VCaP (cell line): ENCODE results near the gene SEMA4C.

ENCODE experiments used
- H3K27ac ChIP-seq: fragments of 450-650 bp; 2 replicates; pipeline ENCODE4 v1.5.1; 2017
- TF ChIP-seq, protein P1 (sequence below): fragments of 450-650 bp; conservative IDR thresholded peaks from 2 replicates; pipeline ENCODE4 v1.5.1; 2017; ENCODE audit warnings: mild to moderate bottlenecking, moderate library complexity

SEMA4C gene

DNA sequence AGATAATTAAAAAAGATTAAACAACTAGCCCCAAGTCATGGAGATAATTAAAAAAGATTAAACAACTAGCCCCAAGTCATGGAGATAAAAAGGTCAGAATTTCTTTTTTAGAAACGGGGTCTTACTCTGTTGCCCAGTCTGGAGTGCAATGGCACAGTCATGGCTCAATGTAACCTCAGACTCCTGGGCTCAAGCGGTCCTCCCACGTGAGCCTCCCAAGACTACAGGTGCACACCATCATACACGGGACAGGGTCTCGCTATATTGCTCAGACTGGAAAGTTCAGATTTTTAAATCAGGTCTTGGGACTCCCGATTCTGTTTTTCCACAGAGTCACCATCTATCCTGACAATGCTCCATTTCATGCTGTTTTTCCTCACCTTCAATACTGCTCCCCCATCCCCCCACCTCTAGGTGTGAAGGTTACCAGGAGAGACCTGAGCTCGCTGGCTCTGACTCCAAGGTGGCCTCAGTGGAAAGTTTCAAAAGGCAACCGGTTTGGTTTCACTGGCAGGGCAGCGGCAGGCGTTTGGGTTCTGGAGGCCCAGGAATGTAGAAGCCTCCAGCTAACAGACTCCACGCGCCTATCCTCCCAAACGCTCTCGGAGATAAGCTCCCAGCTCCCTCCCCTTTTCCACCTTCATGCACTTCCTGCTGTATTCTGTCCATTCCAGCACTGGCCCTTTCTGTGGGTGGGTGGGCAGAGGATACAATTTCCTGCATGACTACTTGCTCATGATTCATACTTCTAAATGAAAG lies 2.9 kb upstream of the SEMA4C start:
- no peak overlapping the region for H3K27ac ChIP-seq
- TF ChIP-seq, protein P1, sequence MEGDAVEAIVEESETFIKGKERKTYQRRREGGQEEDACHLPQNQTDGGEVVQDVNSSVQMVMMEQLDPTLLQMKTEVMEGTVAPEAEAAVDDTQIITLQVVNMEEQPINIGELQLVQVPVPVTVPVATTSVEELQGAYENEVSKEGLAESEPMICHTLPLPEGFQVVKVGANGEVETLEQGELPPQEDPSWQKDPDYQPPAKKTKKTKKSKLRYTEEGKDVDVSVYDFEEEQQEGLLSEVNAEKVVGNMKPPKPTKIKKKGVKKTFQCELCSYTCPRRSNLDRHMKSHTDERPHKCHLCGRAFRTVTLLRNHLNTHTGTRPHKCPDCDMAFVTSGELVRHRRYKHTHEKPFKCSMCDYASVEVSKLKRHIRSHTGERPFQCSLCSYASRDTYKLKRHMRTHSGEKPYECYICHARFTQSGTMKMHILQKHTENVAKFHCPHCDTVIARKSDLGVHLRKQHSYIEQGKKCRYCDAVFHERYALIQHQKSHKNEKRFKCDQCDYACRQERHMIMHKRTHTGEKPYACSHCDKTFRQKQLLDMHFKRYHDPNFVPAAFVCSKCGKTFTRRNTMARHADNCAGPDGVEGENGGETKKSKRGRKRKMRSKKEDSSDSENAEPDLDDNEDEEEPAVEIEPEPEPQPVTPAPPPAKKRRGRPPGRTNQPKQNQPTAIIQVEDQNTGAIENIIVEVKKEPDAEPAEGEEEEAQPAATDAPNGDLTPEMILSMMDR = no peak

DNA sequence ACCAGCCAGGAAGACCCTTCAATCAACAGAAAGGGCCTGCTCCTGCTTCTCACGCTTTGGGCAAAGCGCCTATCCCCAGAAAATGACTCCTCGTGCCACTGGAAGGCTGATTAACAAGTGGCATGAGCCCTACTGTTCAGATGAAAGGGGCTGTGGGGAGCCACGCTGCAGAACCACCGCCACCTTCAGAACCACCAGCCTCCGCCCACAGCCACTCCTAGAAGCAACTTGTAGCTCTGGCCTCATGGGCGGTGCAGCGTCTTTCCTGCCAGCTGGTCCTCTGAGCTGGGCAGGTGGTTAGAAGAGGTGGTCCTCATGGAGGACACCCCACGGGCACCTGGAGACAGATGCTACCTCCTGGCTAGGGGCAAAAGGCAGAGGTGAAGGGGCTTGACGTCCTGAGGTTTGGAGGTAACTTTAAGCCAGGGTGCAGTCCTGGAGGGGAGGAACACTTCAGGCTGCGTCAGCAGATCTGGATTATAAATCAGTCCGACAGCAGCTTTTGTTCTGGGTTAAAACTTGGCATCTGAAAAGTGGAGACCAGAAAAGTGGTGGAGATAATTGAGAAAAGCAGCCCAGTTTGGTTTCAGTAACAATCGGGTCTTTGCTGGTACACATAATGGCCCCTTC lies 861 bp upstream of the SEMA4C start:
- TF ChIP-seq, protein P1 = no peak
- peak overlapping the region; percentile 95 for H3K27ac ChIP-seq

DNA sequence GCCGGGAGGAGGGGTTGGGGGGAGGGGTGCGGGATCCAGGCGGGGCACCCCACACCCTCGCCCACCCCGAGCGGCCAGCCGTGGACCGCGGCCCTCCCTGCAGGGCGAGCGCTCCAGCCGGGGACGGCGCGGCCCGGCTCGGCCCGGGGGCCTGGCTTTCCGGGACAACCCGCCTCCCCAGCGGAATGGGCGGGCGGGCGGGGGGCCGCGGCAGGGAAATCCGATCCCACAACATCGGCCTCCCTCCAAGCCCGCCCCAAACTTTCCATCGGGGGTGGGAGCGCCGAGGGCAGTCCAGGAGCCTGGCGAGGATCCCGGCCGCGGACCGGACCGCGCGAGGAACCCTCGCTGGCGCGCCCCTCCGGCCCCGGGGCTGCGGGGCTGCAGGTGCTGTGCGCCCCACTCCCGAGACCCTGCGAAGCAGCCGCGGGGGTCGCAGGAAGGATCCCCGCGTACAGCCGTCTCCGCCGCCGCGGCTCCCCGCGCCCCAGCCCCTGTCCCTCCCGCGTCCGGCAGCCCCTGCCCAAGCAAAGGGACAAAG lies 529 bp downstream of the SEMA4C start:
- H3K27ac ChIP-seq = peak overlapping the region; percentile 95
- TF ChIP-seq, protein P1 = peak; percentile 47; the same call in 1 of the 2 replicates

DNA sequence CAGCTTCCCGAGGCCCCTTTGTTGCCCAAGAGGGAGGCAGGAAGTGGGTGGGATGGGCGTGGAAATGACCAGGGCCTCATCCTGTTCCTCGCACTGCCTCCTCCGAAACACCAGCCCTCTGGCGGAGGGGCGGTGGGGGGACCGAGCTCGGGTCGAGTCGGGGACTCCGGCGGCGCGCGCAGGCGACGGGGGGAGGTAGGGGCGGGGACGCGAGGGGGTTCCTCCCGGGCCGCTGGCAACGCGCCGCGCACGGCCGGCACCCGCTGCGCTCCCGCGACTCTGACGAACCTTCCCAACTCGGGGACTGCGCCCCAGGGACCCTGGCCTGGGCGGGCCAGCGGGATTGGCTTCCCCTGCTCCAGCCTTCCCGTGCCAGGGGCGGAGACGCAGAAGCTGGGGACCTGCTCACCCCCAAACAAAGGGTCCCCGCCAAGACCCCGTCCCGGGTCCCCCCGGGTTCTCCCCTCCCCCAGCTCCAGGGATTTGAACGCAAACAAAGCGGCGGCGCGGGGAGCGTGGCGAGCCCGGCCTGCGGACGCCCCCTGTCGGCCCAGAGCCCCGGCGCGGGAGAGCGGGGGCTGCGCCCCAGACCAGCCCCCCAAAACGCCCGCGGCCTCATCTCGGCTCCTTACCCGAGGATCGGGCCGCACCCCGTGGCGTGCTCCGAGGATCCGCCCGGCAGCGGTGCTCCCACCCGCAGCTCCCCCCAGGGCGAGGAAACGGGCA lies 1.2 kb downstream of the SEMA4C start:
- H3K27ac ChIP-seq = peak overlapping the region; percentile 95

DNA sequence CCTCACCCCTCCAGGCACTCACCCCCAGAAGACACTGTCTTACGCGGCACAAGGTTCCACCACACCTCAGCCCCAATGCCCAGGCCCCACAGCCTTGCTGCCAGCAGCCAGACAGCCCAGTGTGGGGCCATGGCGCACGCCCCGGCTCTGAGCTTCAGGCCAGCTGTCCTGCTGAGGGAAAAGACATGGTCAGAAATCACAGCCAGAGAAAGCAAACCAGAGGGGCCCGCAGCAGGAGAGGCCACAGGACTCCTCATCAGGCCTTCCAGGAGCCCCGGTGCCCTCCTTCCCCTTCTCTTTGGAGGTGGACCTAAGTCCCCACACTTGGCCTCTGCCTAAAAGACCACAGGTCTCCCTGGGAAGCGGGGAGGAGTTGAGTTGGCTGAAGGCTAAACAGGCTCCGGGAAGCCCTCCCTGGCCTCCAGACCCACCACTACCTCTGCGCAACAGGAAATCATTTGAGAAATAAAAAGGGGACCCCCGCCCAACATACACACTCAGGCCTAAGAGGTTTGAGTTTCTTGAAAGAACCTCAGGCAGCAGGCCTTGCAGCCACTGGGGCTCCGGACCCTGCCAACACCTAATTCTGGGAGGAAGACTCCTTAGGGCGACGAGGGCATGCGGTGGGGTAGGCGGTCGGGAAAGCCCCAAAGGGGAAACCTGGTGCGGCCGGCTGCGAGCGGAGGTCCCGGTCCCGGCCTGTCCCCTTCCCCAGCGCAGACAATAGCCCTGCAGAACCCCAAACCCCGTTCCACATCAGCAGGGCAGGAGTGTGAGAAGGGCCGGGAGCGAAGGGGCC lies 1.9 kb downstream of the SEMA4C start:
- peak overlapping the region; percentile 95 for H3K27ac ChIP-seq
- TF ChIP-seq, protein P1 = no peak

More for the DNA sequence above, 1.2 kb downstream of the SEMA4C start:
- TF ChIP-seq, protein P1 = peak; percentile 82

DNA sequence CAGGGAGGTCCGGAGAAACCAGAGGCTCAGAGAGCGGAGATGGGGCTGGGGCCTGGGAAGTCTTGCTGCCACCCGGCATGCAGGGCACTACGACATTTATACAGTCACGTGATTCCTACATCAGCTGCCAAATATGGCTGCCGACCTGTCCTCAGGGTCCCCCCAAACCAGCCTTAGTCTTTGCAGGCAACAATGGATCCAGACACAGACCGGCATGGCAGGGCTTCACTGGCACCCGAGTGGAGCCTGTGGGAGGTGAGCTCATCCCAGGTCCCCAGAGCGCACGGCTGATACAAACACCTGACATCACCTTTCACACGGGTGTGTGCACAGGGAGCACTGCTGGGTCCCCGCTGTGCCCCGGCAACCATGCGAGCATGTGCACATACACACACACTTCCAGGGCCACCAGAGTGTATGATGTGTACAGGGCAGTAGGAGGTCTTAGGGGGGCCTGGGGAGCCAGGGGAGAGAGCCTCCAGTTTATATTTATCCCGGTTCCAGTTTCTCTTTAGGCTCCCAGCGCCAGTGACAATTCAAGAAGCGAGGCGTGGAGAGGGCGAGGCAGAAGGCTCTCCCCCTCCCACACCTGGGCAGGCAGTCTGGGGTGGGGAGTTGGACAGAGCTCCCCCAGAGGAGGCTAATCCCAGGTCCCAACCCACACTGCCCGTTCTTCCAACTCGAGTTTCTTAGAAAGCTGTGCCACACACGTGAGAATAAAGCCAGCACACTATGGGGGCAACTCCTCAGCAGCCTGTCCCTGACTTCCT lies 2.7 kb downstream of the SEMA4C start:
- TF ChIP-seq, protein P1 = no peak
- H3K27ac ChIP-seq = peak overlapping the region; percentile 95; the same call in 1 of the 2 replicates
